ENCODE measurements around the gene LNPEP. TPM values are rescaled to one million over a fixed set of nuclear protein-coding genes. Genes with fewer than 3 reads are reported as not detected.

LNPEP gene
- total and polyA plus RNA-seq, 2 of the 13 experiments (the other 11 are each of a cell fraction or from before 2014, with no cell fraction given), result 8.0 to 16.9 TPM

GRCh38 chr5:96986450-96986849 lies 50.6 kb downstream of the LNPEP start:
- H2AFZ ChIP-seq (ENCODE audit: low read length), result no peak overlapping the region
- H3K27me3 ChIP-seq (ENCODE audit: control insufficient read depth in 1 of 2, insufficient read depth in 2 of 2, low read length in 2 of 2), result no peaks in the 10 kb centered on the region
- no peak overlapping the region for H3K4me3 ChIP-seq (replicated peaks in 1 of 3; ENCODE audit: insufficient read depth in 1 of 3, low read depth in 2 of 3, low read length in 3 of 3)
- H3K27ac ChIP-seq (ENCODE audit: extremely low read length, insufficient read depth, low read length), result no peak overlapping the region
- intact Hi-C loops (cut with micrococcal nuclease; ENCODE audit: unreplicated experiment), result no loop called here
- no peak overlapping the region for H3K4me2 ChIP-seq (ENCODE audit: low read depth, low read length)
- BruUV-seq (replicated peaks), result no TSS peak
- TF ChIP-seq CBX1 (IDR thresholded peaks at IDR 0.05; ENCODE audit: low read depth) (no peak), MAFK (conservative IDR thresholded peaks at IDR 0.05 in 1 of 2, IDR thresholded peaks at IDR 0.05 in 1 of 2; ENCODE audit: low read length in 2 of 2) (peak in 1 of 2 experiments; percentile 23; a peak in 1 of 4 replicates)
- ATAC-seq (no peak), FAIRE-seq (no peak), DNase-seq (ENCODE audit: low spot score) (no peak)
- CTCF ChIA-PET (ENCODE audit: low intra/inter-chr PET ratio, low total read pairs), result no interaction called here
- no peaks in the 10 kb centered on the region for H3K79me2 ChIP-seq (ENCODE audit: insufficient read depth, low read length)
- WGBS (ENCODE audit: low lambda C conversion rate), result 97% methylated on average over 3 of the region's 3 CpGs
- H3K4me1 ChIP-seq (ENCODE audit: insufficient read depth, low read length), result 0 out of 2 replicates have a peak, but pooled peaks cover 7% of the 10 kb centered on the region
- H4K20me1 ChIP-seq (ENCODE audit: insufficient read depth, low read length), result no peaks in the 10 kb centered on the region
- in situ Hi-C loops (cut with HindIII; ENCODE audit: extremely low pct_ligation_motif_present, low pct_unique_long_range_greater_than_20kb), result no loop called here
- H3K9me3 ChIP-seq (ENCODE audit: low read length), result no peaks in the 10 kb centered on the region
- POLR2A ChIA-PET, result no interaction called here
- no peak overlapping the region for H3K9ac ChIP-seq (ENCODE audit: insufficient read depth, low read depth, low read length)
- H3K36me3 ChIP-seq (replicated peaks in 1 of 2; ENCODE audit: control insufficient read depth in 1 of 2, insufficient read depth in 2 of 2, low read length in 2 of 2), result peaks cover 1 to 16% of the 10 kb centered on the region in 2 experiments

- intact Hi-C loops (cut with micrococcal nuclease; ENCODE audit: unreplicated experiment), result no loop called here
- no peak for TF ChIP-seq TFDP1 (CRISPR knock-in tag; IDR thresholded peaks at IDR 0.05; ENCODE audit: borderline replicate concordance)
- no peak for TF ChIP-seq ZNF605 (CRISPR knock-in tag; IDR thresholded peaks at IDR 0.05)
- no peak for TF ChIP-seq ZBTB1 (CRISPR knock-in tag; IDR thresholded peaks at IDR 0.05; ENCODE audit: borderline replicate concordance)
- TF ChIP-seq ZNF121 (CRISPR knock-in tag; IDR thresholded peaks at IDR 0.05), result no peak
- TF ChIP-seq ZNF160 (CRISPR knock-in tag; IDR thresholded peaks at IDR 0.05), result no peak
- TF ChIP-seq YEATS2 (CRISPR knock-in tag; IDR thresholded peaks at IDR 0.05; ENCODE audit: borderline replicate concordance), result no peak
- TF ChIP-seq ZKSCAN1 (IDR thresholded peaks at IDR 0.05; ENCODE audit: low read length), result no peak
- no peak for TF ChIP-seq MAFF (IDR thresholded peaks at IDR 0.05; ENCODE audit: low read depth, low read length)
- no peak for TF ChIP-seq ZNF230 (CRISPR knock-in tag; IDR thresholded peaks at IDR 0.05)
- TF ChIP-seq THYN1 (CRISPR knock-in tag; IDR thresholded peaks at IDR 0.05; ENCODE audit: borderline replicate concordance, low read depth), result no peak
- TF ChIP-seq ZNF547 (CRISPR knock-in tag; IDR thresholded peaks at IDR 0.05), result no peak
- TF ChIP-seq POGK (CRISPR knock-in tag; conservative IDR thresholded peaks at IDR 0.05), result no peak
- TF ChIP-seq ZKSCAN5 (CRISPR knock-in tag; IDR thresholded peaks at IDR 0.05), result no peak
- no peak for TF ChIP-seq GLI4 (CRISPR knock-in tag; IDR thresholded peaks at IDR 0.05; ENCODE audit: borderline replicate concordance)
- no peak for TF ChIP-seq ESRRA (CRISPR knock-in tag; IDR thresholded peaks at IDR 0.05; ENCODE audit: low read depth)
- TF ChIP-seq PTBP1 (IDR thresholded peaks at IDR 0.05; ENCODE audit: low read depth, low read length, poor library complexity, severe bottlenecking), result no peak
- TF ChIP-seq ZNF367 (CRISPR knock-in tag; IDR thresholded peaks at IDR 0.05; ENCODE audit: borderline replicate concordance), result no peak
Measured at GRCh38 chr5:96990102-96990501, 54.2 kb downstream of the LNPEP start.

More at GRCh38 chr5:96990102-96990501, 54.2 kb downstream of the LNPEP start:
- H3K79me2 ChIP-seq (ENCODE audit: insufficient read depth, low read length), result no peaks in the 10 kb centered on the region
- H3K4me3 ChIP-seq (replicated peaks in 1 of 3; ENCODE audit: insufficient read depth in 1 of 3, low read depth in 2 of 3, low read length in 3 of 3), result no peak overlapping the region
- in situ Hi-C loops (cut with HindIII; ENCODE audit: extremely low pct_ligation_motif_present, low pct_unique_long_range_greater_than_20kb), result no loop called here
- no peak overlapping the region for H3K9ac ChIP-seq (ENCODE audit: insufficient read depth, low read depth, low read length)
- no peaks in the 10 kb centered on the region for H3K4me1 ChIP-seq (ENCODE audit: insufficient read depth, low read length)
- WGBS (ENCODE audit: low lambda C conversion rate), result 95% methylated on average over 4 of the region's 4 CpGs
- ATAC-seq (no peak), FAIRE-seq (no peak), DNase-seq (ENCODE audit: low spot score) (no peak)
- H3K9me3 ChIP-seq (ENCODE audit: low read length), result no peaks in the 10 kb centered on the region
- H3K27me3 ChIP-seq (ENCODE audit: control insufficient read depth in 1 of 2, insufficient read depth in 2 of 2, low read length in 2 of 2), result no peaks in the 10 kb centered on the region
- BruUV-seq (replicated peaks), result no TSS peak
- no peaks in the 10 kb centered on the region for H4K20me1 ChIP-seq (ENCODE audit: insufficient read depth, low read length)
- ChIA-PET POLR2A (no interaction called here), CTCF (ENCODE audit: low intra/inter-chr PET ratio, low total read pairs) (no interaction called here)
- H3K27ac ChIP-seq (ENCODE audit: extremely low read length, insufficient read depth, low read length), result no peak overlapping the region
- peaks cover 1 to 26% of the 10 kb centered on the region in 2 experiments for H3K36me3 ChIP-seq (replicated peaks in 1 of 2; ENCODE audit: control insufficient read depth in 1 of 2, insufficient read depth in 2 of 2, low read length in 2 of 2)
- H2AFZ ChIP-seq (ENCODE audit: low read length), result no peak overlapping the region
- H3K4me2 ChIP-seq (ENCODE audit: low read depth, low read length), result no peak overlapping the region

All from HepG2 (cell line).